K562 (cell line): Measurements from ENCODE around the gene PLPP1. TPM values are rescaled to one million over a fixed set of nuclear protein-coding genes. Genes with fewer than 3 reads are reported as not detected.
A peak's percentile ranks its signal among the peaks of the same experiment; 100 is the strongest.

ENCODE experiments used
- ATAC-seq: fragments of 200-7000 bp; cut with Tn5 transposase; 3 replicates; pipeline ENCODE4 v1.9.1; 2020; ENCODE audit warnings: moderate library complexity
- BruUV-seq: library from RNA; stranded (reverse); fragments of 400-500 nt; replicated peaks from 2 replicates; lab custom pipeline; 2021; lab: Mats Ljungman, UMichigan
- CTCF ChIA-PET: fragments of 300-600 bp; formaldehyde crosslinking; extraction: SDS; loops from one replicate; lab custom pipeline; 2021; ENCODE audit warnings: low intra/inter-chr PET ratio; lab: Yijun Ruan, JAX
- POLR2A ChIA-PET: fragments of 300-600, 350-650 bp; sonication (Branson Sonifier 250); formaldehyde crosslinking; extraction: SDS; loops from one replicate; lab custom pipeline; 2021; ENCODE audit warnings: antibody characterized with exemption, inconsistent platforms; lab: Yijun Ruan, JAX
- DNase-seq, 4 experiments: peaks; one replicate each; pipeline versions ENCODE4 v3.0.0 to v3.0.0-alpha.2; 2011 to 2018; ENCODE audit warnings: low spot score in 3 of 4, mixed read lengths in 3 of 4; ENCODE audit errors: extremely low read depth in 1 of 4
- FAIRE-seq: peaks from 2 replicates; lab custom pipeline; 2011; peaks lifted over from hg19 to GRCh38; lab: Jason Lieb, UNC
- H2AFZ ChIP-seq: 2 replicates; pipeline ENCODE4 v1.6.0; 2011; ENCODE audit warnings: low read depth, low read length, control low read depth, inconsistent platforms
- H3K27ac ChIP-seq: fragments of 200-600 bp; 3 replicates; pipeline ENCODE4 v1.8.0; 2011; ENCODE audit warnings: low read depth, mild to moderate bottlenecking, control low read depth, inconsistent platforms, low read length, moderate library complexity, mixed read lengths; ENCODE audit errors: extremely low read depth
- H3K27me3 ChIP-seq, 2 experiments: fragments of 300-600 bp in 1 of 2; 2 replicates in 1 of 2; 3 replicates in 1 of 2; pipeline versions ENCODE4 v1.6.0 to v1.8.0; 2011; ENCODE audit warnings: inconsistent platforms in 2 of 2, low read length in 2 of 2, mild to moderate bottlenecking in 1 of 2, mixed read lengths in 1 of 2, moderate library complexity in 1 of 2; ENCODE audit not compliant: control insufficient read depth in 2 of 2, insufficient read depth in 2 of 2
- H3K36me3 ChIP-seq: fragments of 300-600 bp; 3 replicates; pipeline ENCODE4 v1.8.0; 2011; ENCODE audit warnings: mild to moderate bottlenecking, low read length, inconsistent platforms; ENCODE audit not compliant: control insufficient read depth, insufficient read depth
- H3K4me1 ChIP-seq, 2 experiments: fragments of 200-600 bp in 1 of 2; replicated peaks in 1 of 2; 2 replicates in 1 of 2; 3 replicates in 1 of 2; pipeline versions ENCODE4 v1.5.1 to v1.8.0; 2011; ENCODE audit warnings: inconsistent platforms in 2 of 2, low read length in 2 of 2, mild to moderate bottlenecking in 1 of 2, mixed read lengths in 1 of 2, moderate library complexity in 1 of 2; ENCODE audit not compliant: control insufficient read depth in 2 of 2, insufficient read depth in 2 of 2
- H3K4me2 ChIP-seq: 2 replicates; pipeline ENCODE4 v1.6.1; 2011; ENCODE audit warnings: low read length, control low read depth, inconsistent platforms, mixed read lengths; ENCODE audit not compliant: insufficient read depth
- H3K4me3 ChIP-seq: fragments of 200-600 bp; sonication (generic), shearing (Covaris generic); 2 replicates; pipeline ENCODE4 v1.5.1; 2016; ENCODE audit warnings: control low read depth, inconsistent platforms
- H3K79me2 ChIP-seq: fragments of 200-600 bp; 3 replicates; pipeline ENCODE4 v1.8.0; 2011; ENCODE audit warnings: low read length, inconsistent platforms; ENCODE audit not compliant: control insufficient read depth, insufficient read depth
- H3K9ac ChIP-seq, 2 experiments: 2 replicates each; pipeline versions ENCODE4 v1.6.0 to v1.6.1; 2011; ENCODE audit warnings: low read depth in 2 of 2, low read length in 2 of 2, control low read depth in 1 of 2, inconsistent platforms in 1 of 2, mild to moderate bottlenecking in 1 of 2, mixed read lengths in 1 of 2; ENCODE audit not compliant: insufficient read depth in 1 of 2
- H3K9me1 ChIP-seq: one replicate; pipeline ENCODE4 v1.6.0; 2011; ENCODE audit warnings: inconsistent platforms, mild to moderate bottlenecking, low read length, moderate library complexity; ENCODE audit not compliant: control insufficient read depth, insufficient read depth
- H3K9me3 ChIP-seq: replicated peaks from 2 replicates; pipeline ENCODE4 v1.5.1; 2011; ENCODE audit warnings: low read depth, low read length, inconsistent platforms; ENCODE audit not compliant: control insufficient read depth, insufficient read depth
- H4K20me1 ChIP-seq: replicated peaks from 2 replicates; pipeline ENCODE4 v1.6.1; 2011; ENCODE audit warnings: low read length, inconsistent platforms, mixed read lengths; ENCODE audit not compliant: control insufficient read depth, insufficient read depth
- ASH1L ChIP-seq: fragments of 450-650 bp; IDR thresholded peaks from 2 replicates; pipeline ENCODE4 v1.6.1; 2018; ENCODE audit warnings: borderline replicate concordance, mild to moderate bottlenecking, low read depth; ENCODE audit not compliant: partially characterized antibody
- ATF3 ChIP-seq, 2 experiments: fragments of 450-650 bp in 1 of 2; sonication (generic) in 1 of 2; formaldehyde crosslinking in 1 of 2; IDR thresholded peaks in 1 of 2; conservative IDR thresholded peaks in 1 of 2; 2 replicates each; pipeline versions ENCODE4 v1.6.1 to v1.8.1; 2016 to 2023; ENCODE audit warnings: mild to moderate bottlenecking in 2 of 2, moderate library complexity in 2 of 2, inconsistent platforms in 1 of 2, missing genetic modification reagents in 1 of 2
- CAMTA2 ChIP-seq: fragments of 250-450 bp; sonication (Bioruptor Pico); conservative IDR thresholded peaks from 2 replicates; pipeline ENCODE4 v1.5.1; 2022
- CREM ChIP-seq: IDR thresholded peaks from 2 replicates; pipeline ENCODE4 v1.6.1; 2014; ENCODE audit warnings: antibody characterized with exemption, low read depth
- HINFP ChIP-seq: fragments of 450-650 bp; conservative IDR thresholded peaks from 2 replicates; pipeline ENCODE4 v1.6.1; 2016; ENCODE audit warnings: missing genetic modification characterization, low read depth, mild to moderate bottlenecking, control low read depth, missing compliant biosample characterization
- HNRNPL ChIP-seq: fragments of 200-400 bp; formaldehyde crosslinking; IDR thresholded peaks from 2 replicates; pipeline ENCODE4 v1.6.1; 2017; ENCODE audit warnings: low read depth, mild to moderate bottlenecking, low read length
- JUNB ChIP-seq: fragments of 450-650 bp; formaldehyde crosslinking; conservative IDR thresholded peaks from 2 replicates; pipeline ENCODE4 v1.4.0; 2020; ENCODE audit warnings: mild to moderate bottlenecking
- NELFE ChIP-seq: IDR thresholded peaks from 2 replicates; pipeline ENCODE4 v1.6.1; 2011; ENCODE audit warnings: mild to moderate bottlenecking; ENCODE audit not compliant: insufficient read depth, insufficient read length
- TRIM28 ChIP-seq: fragments of 450-650 bp; IDR thresholded peaks from 2 replicates; pipeline ENCODE4 v1.6.1; 2017
- ZNF324 ChIP-seq: fragments of 250-450 bp; sonication (Bioruptor Pico); IDR thresholded peaks from 2 replicates; pipeline ENCODE4 v1.4.0; 2020; ENCODE audit warnings: mild to moderate bottlenecking
- ZNF586 ChIP-seq: fragments of 450-650 bp; formaldehyde crosslinking; conservative IDR thresholded peaks from 2 replicates; pipeline ENCODE4 v1.4.0; 2020; ENCODE audit warnings: mild to moderate bottlenecking, moderate library complexity
- WGBS: fragments of 100-300 bp; shearing (Covaris generic); methylation state at CpG from one replicate; pipeline ENCODE4 v1.1.6; 2016; ENCODE audit warnings: low coverage, mixed read lengths; ENCODE audit not compliant: insufficient coverage; ENCODE audit errors: missing lambda C conversion rate; 5-methylcytosine and 5-hydroxymethylcytosine counted together
- in situ Hi-C: fragments of 300-500 bp; cut with MboI; formaldehyde crosslinking; loops from 4 replicates; pipeline ENCODE4 v1.15.0; 2018; ENCODE audit warnings: inconsistent platforms, mixed read lengths
- intact Hi-C: fragments of 100-400 bp; cut with micrococcal nuclease; formaldehyde crosslinking; loops from 2 replicates; pipeline ENCODE4 v1.14.2; 2022
- polyA plus RNA-seq, 8 experiments: library from polyadenylated mRNA; depleted of rRNA in 4 of 8; stranded (reverse) in 5 of 8; unstranded in 3 of 8; fragments of >200 nt; fragmentation: Nextera tagmentation in 2 of 8; fragmentation: Illumina TruSeq in 1 of 8; extraction: Ambion mirVana in 2 of 8; extraction: Trizol in 1 of 8; gene quantifications; 2 replicates each; pipeline versions ENCODE4 v1.2.1 to v1.2.3, GENCODE V29; 2011 to 2014; ENCODE audit warnings: inconsistent platforms in 1 of 8, missing spikeins in 1 of 8
- total RNA-seq, 7 experiments: library from RNA; depleted of rRNA in 6 of 7; stranded (reverse); fragments of >200 nt in 6 of 7; fragmentation: Illumina TruSeq in 2 of 7; extraction: Trizol in 2 of 7; gene quantifications; 2 replicates each; pipeline versions ENCODE4 v1.2.1 to v1.2.3, GENCODE V29; 2011 to 2021; ENCODE audit warnings: low replicate concordance in 1 of 7

Gene PLPP1
- total and polyA plus RNA-seq, 9 of the 15 experiments (the other 6 are each of a cell fraction or from before 2014, with no cell fraction given) = 0.04 to 0.24 (median 0.04) TPM; not detected in 6

GRCh38 chr5:55551904-55552303 is 17.1 kb upstream of the PLPP1 start (continued):
- TF ChIP-seq CREM (0 out of 2 replicates have a peak, but pooled peaks have one; percentile 35), HNRNPL (no peak), ATF3 (IDR thresholded peaks at IDR 0.05) (peak; percentile 85), ATF3 (CRISPR knock-in tag; conservative IDR thresholded peaks at IDR 0.05) (no peak), HINFP (tag) (no peak), JUNB (0 out of 2 replicates have a peak, but pooled peaks have one; percentile 18)
- TF ChIP-seq, all 486 proteins: peak for 6

GRCh38 chr5:55551358-55551757 is 16.6 kb upstream of the PLPP1 start:
- Histone ChIP-seq H3K79me2 (no peaks in the 10 kb centered on the region), H3K27me3 (peaks cover 12 to 13% of the 10 kb centered on the region in 2 experiments), H2AFZ (no peak overlapping the region), H3K4me3 (no peak overlapping the region), H3K4me2 (no peak overlapping the region), H3K9me3 (no peaks in the 10 kb centered on the region), H3K4me1 (peaks cover 0 to 3% of the 10 kb centered on the region in 2 experiments; a peak in 1 of 5 replicates), H4K20me1 (no peaks in the 10 kb centered on the region), H3K36me3 (no peaks in the 10 kb centered on the region), H3K9me1 (no peaks in the 10 kb centered on the region), H3K27ac (no peak overlapping the region), H3K9ac (no peak overlapping the region)
- CTCF ChIA-PET = no interaction called here
- FAIRE-seq (no peak), DNase-seq (no peak), ATAC-seq (no peak)
- under 1% methylated on average over 7 of the region's 7 CpGs for WGBS
- in situ Hi-C loops = no loop called here
- intact Hi-C loops = no loop called here
- TF ChIP-seq ZNF586 (CRISPR knock-in tag) (no peak), NELFE (no peak), ASH1L (no peak), CAMTA2 (CRISPR knock-in tag) (no peak), TRIM28 (no peak), ZNF324 (CRISPR knock-in tag) (no peak)
- BruUV-seq = no TSS peak
- POLR2A ChIA-PET = no interaction called here
